H1 (cell line): ENCODE results near the gene C2orf42.

Experiments used
- BACH1 ChIP-seq: IDR thresholded peaks from 2 replicates; pipeline ENCODE4 v1.6.1; 2012; ENCODE audit warnings: low read length, improper control_type of control experiment
- CTCF ChIP-seq, 3 experiments: IDR thresholded peaks; 1 replicate in 2 of 3; 2 replicates in 1 of 3; pipeline versions ENCODE4 v1.5.1 to v1.6.1; 2011; ENCODE audit warnings: low read length in 3 of 3, mild to moderate bottlenecking in 3 of 3, inconsistent platforms in 2 of 3, low read depth in 1 of 3, moderate library complexity in 1 of 3; ENCODE audit not compliant: insufficient read depth in 1 of 3; ENCODE audit errors: control extremely low read depth in 1 of 3
- PHF8 ChIP-seq: fragments of 200-600 bp; sonication (generic); conservative IDR thresholded peaks from 2 replicates; pipeline ENCODE4 v1.7.1; 2012; ENCODE audit warnings: low read depth, mild to moderate bottlenecking, inconsistent platforms, low read length, moderate library complexity
- ZNF274 ChIP-seq: IDR thresholded peaks from 2 replicates; pipeline ENCODE4 v1.7.0; 2012; ENCODE audit warnings: low read length, borderline replicate concordance; ENCODE audit errors: extremely low read depth

GRCh38 chr2:70240599-70240998, 49.8 kb upstream of the C2orf42 start:
- TF ChIP-seq CTCF (IDR thresholded peaks at IDR 0.05; ENCODE audit: control extremely low read depth in 1 of 3, insufficient read depth in 1 of 3, low read depth in 1 of 3, low read length in 3 of 3) (no peak), BACH1 (no peak), ZNF274 (no peak), PHF8 (no peak)
